Measurements from ENCODE around the gene TRPV4. TPM values are rescaled to one million over a fixed set of nuclear protein-coding genes. Genes with fewer than 3 reads are reported as not detected.
"Not testable (repeated sequence)": the region's sequence is repeated elsewhere in the genome, so short reads cannot be mapped to it uniquely, and the experiment has no call there.

The TRPV4 gene
- total and polyA plus RNA-seq, 4 experiments from 2014 or later, result 0.17 TPM; not detected in 3

DNA sequence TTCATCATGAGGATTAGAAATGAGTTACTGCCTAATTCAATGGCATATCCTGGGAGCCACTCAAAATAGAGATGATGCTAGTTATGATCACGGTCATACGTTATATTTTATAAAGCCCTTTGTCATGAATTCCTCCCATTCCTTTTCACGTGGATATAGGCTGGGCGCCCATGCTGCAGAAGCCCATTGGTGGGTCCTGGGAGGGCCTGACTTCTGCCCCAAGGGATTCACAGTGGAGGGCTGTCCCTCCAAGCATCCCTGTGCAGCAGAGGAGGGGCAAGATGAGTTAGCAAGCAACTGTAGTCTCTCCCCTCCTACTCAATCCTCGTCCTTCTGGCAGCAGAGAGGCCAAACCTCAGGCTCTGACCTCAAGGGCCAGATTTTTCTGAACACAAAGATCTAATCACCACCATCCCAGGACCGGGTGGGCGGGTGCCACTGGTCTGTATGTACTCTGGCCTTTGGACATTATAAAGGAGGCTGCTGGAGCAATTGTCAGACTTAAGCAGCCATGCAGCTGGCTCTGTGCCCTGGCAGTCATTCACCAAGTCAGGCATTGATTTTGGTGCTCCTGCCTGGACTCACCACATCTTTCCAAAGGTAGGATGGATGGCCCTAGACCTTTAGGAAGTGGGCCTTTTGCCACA lies 38.6 kb upstream of the TRPV4 start:
- no peak overlapping the region for H3K4me3 ChIP-seq (ENCODE audit: low read length in 2 of 2)
- H3K27me3 ChIP-seq (ENCODE audit: insufficient read depth, low read length), result no peaks in the 10 kb centered on the region
- Mint-ChIP-seq H3K27me3 (no peaks in the 10 kb centered on the region), H3K36me3 (peaks cover 4 to 17% of the 10 kb centered on the region in 2 donors), H3K4me1 (peaks cover 25 to 43% (median 29%) of the 10 kb centered on the region in 4 donors), H3K9me3 (no peaks in the 10 kb centered on the region), H3K27ac (peak overlapping the region in 2 of 7 donors; percentile 47 to 50), H3K4me3 (peak overlapping the region in 1 of 8 donors; percentile 27)
- no peaks in the 10 kb centered on the region for H3K9me3 ChIP-seq (ENCODE audit: control insufficient read depth in 1 of 2, low read length in 2 of 2)
- ChIA-PET POLR2A (ENCODE audit: partially characterized antibody) (no interaction called here), CTCF (ENCODE audit: partially characterized antibody) (interaction anchor here (1.5 to 1.8 kb wide), 3 partner anchors 12 to 65 kb away, joined by 3 to 5 read pairs (median 4); no protein-coding TSS in a partner anchor)
- no peak for DNase-seq
- intact Hi-C loops (cut with micrococcal nuclease), result no loop called here
- H3K36me3 ChIP-seq (ENCODE audit: insufficient read depth, low read length), result peaks cover 11% of the 10 kb centered on the region
- peaks cover 12% of the 10 kb centered on the region for H3K4me1 ChIP-seq (ENCODE audit: insufficient read depth, low read length)
- no peak overlapping the region for H3K27ac ChIP-seq (ENCODE audit: low read depth, low read length)

DNA sequence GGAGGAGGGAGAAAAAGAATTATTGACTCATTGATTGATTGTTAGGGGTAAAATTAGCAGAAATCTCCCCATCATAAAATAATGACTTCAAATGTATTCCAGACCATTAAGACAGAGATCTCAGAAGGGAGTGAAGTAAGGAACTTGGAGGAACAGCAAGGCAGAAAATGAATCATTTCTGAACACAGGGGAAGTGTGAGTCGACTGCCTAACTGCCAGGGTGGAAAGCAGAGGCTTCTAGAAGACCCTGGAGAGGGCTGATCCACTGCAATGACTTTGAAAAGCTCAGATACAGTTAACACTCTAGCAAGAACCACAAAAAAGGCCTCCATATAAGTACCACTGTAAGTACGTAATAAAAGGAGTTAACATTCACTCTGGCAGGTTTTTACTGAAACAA lies 37.5 kb upstream of the TRPV4 start:
- no peak overlapping the region for H3K4me3 ChIP-seq (ENCODE audit: low read length in 2 of 2)
- no peak overlapping the region for H3K4me3 Mint-ChIP-seq
- ChIA-PET CTCF (ENCODE audit: partially characterized antibody) (interaction anchor here (1.8 kb wide), 1 partner anchor 11 kb away, joined by 4 read pairs; no protein-coding TSS in a partner anchor), POLR2A (ENCODE audit: partially characterized antibody) (no interaction called here)
- H3K9me3 Mint-ChIP-seq, result no peaks in the 10 kb centered on the region
- intact Hi-C loops (cut with micrococcal nuclease), result no loop called here
- no peak overlapping the region for H3K27ac ChIP-seq (ENCODE audit: low read depth, low read length)
- H3K36me3 ChIP-seq (ENCODE audit: insufficient read depth, low read length), result peaks cover 11% of the 10 kb centered on the region
- H3K27ac Mint-ChIP-seq, result peak overlapping the region in 4 of 7 donors; percentile 5 to 51 (median 27)
- H3K4me1 ChIP-seq (ENCODE audit: insufficient read depth, low read length), result peaks cover 4% of the 10 kb centered on the region
- no peak for DNase-seq
- H3K4me1 Mint-ChIP-seq, result peaks cover 21 to 40% (median 27%) of the 10 kb centered on the region in 4 donors
- H3K36me3 Mint-ChIP-seq, result peaks cover 4 to 15% of the 10 kb centered on the region in 2 donors
- no peaks in the 10 kb centered on the region for H3K9me3 ChIP-seq (ENCODE audit: control insufficient read depth in 1 of 2, low read length in 2 of 2)
- H3K27me3 ChIP-seq (ENCODE audit: insufficient read depth, low read length), result no peaks in the 10 kb centered on the region
- no peaks in the 10 kb centered on the region for H3K27me3 Mint-ChIP-seq

DNA sequence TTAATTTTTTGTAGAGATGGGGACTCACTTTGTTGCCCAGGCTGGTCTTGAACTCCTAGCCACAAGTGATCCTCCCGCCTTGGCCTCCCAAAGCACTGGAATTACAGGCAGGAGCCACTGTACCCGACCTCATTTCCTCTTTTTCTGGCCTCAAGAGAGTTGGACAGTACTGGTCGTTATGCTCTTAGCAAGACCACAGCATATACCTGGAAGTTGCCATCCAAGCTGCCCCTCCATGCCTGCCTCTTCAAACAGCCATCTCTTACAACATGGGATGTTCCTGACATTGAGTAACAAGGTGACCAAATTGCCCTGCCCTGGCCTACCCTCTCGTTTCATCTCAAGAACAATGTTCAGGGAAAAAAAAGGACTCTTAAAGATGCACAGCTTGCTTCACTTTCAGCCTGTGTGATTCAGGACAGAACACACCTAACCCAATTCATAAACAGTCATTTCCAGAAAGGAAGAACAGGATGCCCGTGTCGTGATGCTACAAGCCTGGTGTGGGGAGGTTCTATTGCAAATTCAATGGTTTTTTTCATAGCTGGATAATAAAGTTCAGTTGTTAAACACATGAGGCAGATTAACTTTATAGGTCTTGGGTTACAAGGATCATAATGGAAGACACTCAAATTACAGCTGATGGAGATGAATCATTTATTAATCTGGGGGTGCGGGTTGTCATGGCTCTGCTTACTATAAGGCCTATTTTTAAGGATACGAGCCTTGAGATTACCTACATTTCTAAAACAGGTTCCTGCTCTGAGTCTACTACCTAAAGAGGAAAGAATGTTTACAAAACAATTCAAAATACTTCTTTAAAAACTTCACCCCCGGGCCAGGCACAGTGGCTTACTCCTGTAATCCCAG lies 35.2 kb upstream of the TRPV4 start:
- intact Hi-C loops (cut with micrococcal nuclease), result no loop called here
- Histone ChIP-seq H3K27me3 (ENCODE audit: insufficient read depth, low read length) (no peaks in the 10 kb centered on the region), H3K36me3 (ENCODE audit: insufficient read depth, low read length) (peaks cover 11% of the 10 kb centered on the region), H3K4me1 (ENCODE audit: insufficient read depth, low read length) (peaks cover 7% of the 10 kb centered on the region), H3K27ac (ENCODE audit: low read depth, low read length) (no peak overlapping the region), H3K9me3 (ENCODE audit: control insufficient read depth in 1 of 2, low read length in 2 of 2) (no peaks in the 10 kb centered on the region), H3K4me3 (ENCODE audit: low read length in 2 of 2) (no peak overlapping the region)
- DNase-seq, result no peak
- ChIA-PET POLR2A (ENCODE audit: partially characterized antibody) (no interaction called here), CTCF (ENCODE audit: partially characterized antibody) (interaction anchor here (0.6 to 2.9 kb wide), 6 partner anchors 9 to 63 kb away, joined by 3 to 12 read pairs (median 4); no protein-coding TSS in a partner anchor)
- H3K4me1 Mint-ChIP-seq, result peaks cover 15 to 40% (median 31%) of the 10 kb centered on the region in 4 donors
- H3K27me3 Mint-ChIP-seq, result no peaks in the 10 kb centered on the region
- H3K9me3 Mint-ChIP-seq, result no peaks in the 10 kb centered on the region
- peak overlapping the region in 5 of 7 donors; percentile 2 to 44 (median 17) for H3K27ac Mint-ChIP-seq
- H3K36me3 Mint-ChIP-seq, result peaks cover 4 to 16% of the 10 kb centered on the region in 2 donors
- H3K4me3 Mint-ChIP-seq, result no peak overlapping the region

DNA sequence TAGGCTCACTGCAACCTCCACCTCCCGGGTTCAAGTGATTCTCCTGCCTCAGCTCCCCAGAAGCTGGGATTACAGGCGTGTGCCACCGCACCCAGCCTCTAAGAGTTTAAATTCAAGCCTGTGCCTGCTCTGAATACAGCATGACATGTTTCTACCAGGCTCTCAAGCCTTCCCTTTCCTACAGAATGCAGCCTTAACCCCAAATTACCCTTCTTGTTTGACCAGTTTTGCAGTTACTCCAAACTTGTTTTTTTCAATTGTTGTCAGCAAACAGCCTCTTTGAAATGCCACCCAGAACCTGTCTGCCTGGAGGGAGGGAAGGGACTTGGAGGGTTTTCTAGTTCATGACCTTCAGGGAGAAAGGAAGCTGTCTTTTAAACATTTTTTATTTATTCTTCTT lies 31.7 kb upstream of the TRPV4 start:
- no peak for DNase-seq
- Mint-ChIP-seq H3K27me3 (no peaks in the 10 kb centered on the region), H3K36me3 (peaks cover 0 to 3% of the 10 kb centered on the region in 2 donors), H3K4me1 (peaks cover 14 to 35% (median 26%) of the 10 kb centered on the region in 4 donors), H3K9me3 (no peaks in the 10 kb centered on the region), H3K27ac (peak overlapping the region in 4 of 7 donors; percentile 4 to 31 (median 22)), H3K4me3 (no peak overlapping the region)
- Histone ChIP-seq H3K36me3 (ENCODE audit: insufficient read depth, low read length) (no peaks in the 10 kb centered on the region), H3K4me1 (ENCODE audit: insufficient read depth, low read length) (peaks cover 7% of the 10 kb centered on the region), H3K4me3 (ENCODE audit: low read length in 2 of 2) (no peak overlapping the region), H3K27me3 (ENCODE audit: insufficient read depth, low read length) (no peaks in the 10 kb centered on the region), H3K9me3 (ENCODE audit: control insufficient read depth in 1 of 2, low read length in 2 of 2) (no peaks in the 10 kb centered on the region), H3K27ac (ENCODE audit: low read depth, low read length) (no peak overlapping the region)
- CTCF ChIA-PET (ENCODE audit: partially characterized antibody), result interaction anchor here (0.9 to 1.8 kb wide), 3 partner anchors 17 to 45 kb away, joined by 3 to 9 read pairs (median 3); no protein-coding TSS in a partner anchor
- intact Hi-C loops (cut with micrococcal nuclease), result no loop called here
- POLR2A ChIA-PET (ENCODE audit: partially characterized antibody), result no interaction called here

DNA sequence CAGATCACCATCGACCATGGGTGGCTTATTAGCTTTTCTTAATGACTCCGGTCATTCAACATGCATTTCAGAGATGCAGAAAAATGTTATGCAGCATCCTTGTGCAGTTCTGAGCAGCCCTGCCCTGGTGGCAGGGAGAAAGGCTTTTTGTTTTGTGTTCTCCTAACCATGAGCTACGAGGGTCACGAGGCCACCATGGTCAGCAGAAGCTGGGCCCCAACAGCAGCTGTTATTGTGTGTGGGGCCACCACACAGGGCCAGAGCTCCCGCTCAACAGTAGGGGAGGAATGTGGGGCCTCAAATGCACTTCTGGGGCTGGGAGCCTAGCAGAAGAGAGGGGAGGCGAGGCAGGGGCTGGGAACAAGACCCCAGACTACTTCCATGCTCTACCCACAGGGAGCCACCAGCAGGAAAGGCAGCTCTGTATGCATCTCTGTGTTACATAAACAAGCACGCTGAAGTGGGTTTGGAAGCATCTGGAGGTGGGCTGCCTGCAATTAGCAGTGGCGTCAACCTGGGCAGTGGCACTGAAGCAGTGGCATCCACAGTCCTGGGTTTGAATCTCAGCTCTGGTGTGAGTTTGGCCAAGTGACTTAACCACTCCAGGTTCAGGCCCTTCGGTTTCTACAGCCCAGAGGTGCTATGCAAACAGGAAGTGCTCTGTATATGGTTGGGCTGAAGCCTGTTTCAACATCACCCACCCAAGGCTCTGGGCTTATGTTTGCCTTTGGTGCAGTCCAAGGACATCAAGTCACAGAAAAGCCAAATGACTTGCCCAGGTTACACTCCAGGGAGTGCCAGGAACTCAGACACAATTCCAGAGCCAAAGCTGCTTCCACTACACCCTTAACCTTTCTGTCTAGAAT lies 30.9 kb upstream of the TRPV4 start:
- H3K9me3 ChIP-seq (ENCODE audit: control insufficient read depth in 1 of 2, low read length in 2 of 2), result no peaks in the 10 kb centered on the region
- DNase-seq, result no peak
- CTCF ChIA-PET (ENCODE audit: partially characterized antibody), result interaction anchor here (0.9 to 1.8 kb wide), 2 partner anchors 18 to 19 kb away, joined by 3 to 9 read pairs; no protein-coding TSS in a partner anchor
- Mint-ChIP-seq H3K27ac (peak overlapping the region in 6 of 7 donors; percentile 29 to 83 (median 59)), H3K4me1 (peaks cover 14 to 35% (median 26%) of the 10 kb centered on the region in 4 donors), H3K36me3 (peaks cover 0 to 3% of the 10 kb centered on the region in 2 donors), H3K4me3 (no peak overlapping the region), H3K9me3 (no peaks in the 10 kb centered on the region), H3K27me3 (no peaks in the 10 kb centered on the region)
- no peaks in the 10 kb centered on the region for H3K36me3 ChIP-seq (ENCODE audit: insufficient read depth, low read length)
- POLR2A ChIA-PET (ENCODE audit: partially characterized antibody), result interaction anchor here (1.2 kb wide), 1 partner anchor 24 kb away, joined by 3 read pairs; no protein-coding TSS in a partner anchor
- no peaks in the 10 kb centered on the region for H3K27me3 ChIP-seq (ENCODE audit: insufficient read depth, low read length)
- intact Hi-C loops (cut with micrococcal nuclease), result no loop called here
- peaks cover 7% of the 10 kb centered on the region for H3K4me1 ChIP-seq (ENCODE audit: insufficient read depth, low read length)
- no peak overlapping the region for H3K27ac ChIP-seq (ENCODE audit: low read depth, low read length)
- H3K4me3 ChIP-seq (ENCODE audit: low read length in 2 of 2), result no peak overlapping the region

DNA sequence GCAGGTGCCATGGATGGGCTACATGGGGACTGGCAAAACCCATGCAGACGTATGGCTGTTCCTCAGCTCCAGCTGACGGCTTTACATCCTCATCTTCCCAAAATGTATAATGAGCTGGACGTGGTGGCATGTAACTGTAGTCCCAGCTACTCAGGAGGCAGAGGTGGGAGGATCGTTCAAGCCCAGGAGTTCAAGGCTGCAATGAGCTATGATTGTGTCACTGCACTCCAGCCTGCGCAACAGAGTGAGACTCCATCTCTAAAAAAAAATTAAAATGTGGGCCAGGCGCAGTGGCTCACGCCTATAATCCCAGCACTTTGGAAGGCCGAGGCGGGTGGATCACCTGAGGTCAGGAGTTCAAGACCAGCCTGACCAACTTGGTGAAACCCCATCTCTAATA lies 29.3 kb upstream of the TRPV4 start:
- H3K4me3 ChIP-seq (ENCODE audit: low read length in 2 of 2); H3K4me3 Mint-ChIP-seq; DNase-seq; intact Hi-C loops (cut with micrococcal nuclease); H3K4me1 ChIP-seq (ENCODE audit: insufficient read depth, low read length); H3K27me3 ChIP-seq (ENCODE audit: insufficient read depth, low read length); POLR2A ChIA-PET (ENCODE audit: partially characterized antibody); H3K9me3 ChIP-seq (ENCODE audit: control insufficient read depth in 1 of 2, low read length in 2 of 2); H3K27me3 Mint-ChIP-seq; H3K27ac ChIP-seq (ENCODE audit: low read depth, low read length); H3K9me3 Mint-ChIP-seq: not testable (repeated sequence)
- Mint-ChIP-seq H3K4me1 (peaks cover 9 to 30% (median 20%) of the 10 kb centered on the region in 4 donors), H3K27ac (peak overlapping the region in 1 of 7 donors; percentile 53), H3K36me3 (peaks cover 6 to 16% of the 10 kb centered on the region in 2 donors)
- CTCF ChIA-PET (ENCODE audit: partially characterized antibody), result interaction anchor here (1.2 kb wide), 2 partner anchors 10 to 59 kb away, joined by 3 to 4 read pairs; no protein-coding TSS in a partner anchor
- H3K36me3 ChIP-seq (ENCODE audit: insufficient read depth, low read length), result peaks cover 11% of the 10 kb centered on the region

All from CD4-positive, alpha-beta memory T cell (primary cell).